Caco-2 (cell line): ENCODE results near the gene NDFIP1. TPM values are rescaled to one million over a fixed set of nuclear protein-coding genes. Genes with fewer than 3 reads are reported as not detected.
"Not testable (repeated sequence)": the region's sequence is repeated elsewhere in the genome, so short reads cannot be mapped to it uniquely, and the experiment has no call there.

Source experiments
- BruUV-seq: library from RNA; stranded (reverse); fragments of 400-500 nt; replicated peaks from 2 replicates; lab custom pipeline; 2021; lab: Mats Ljungman, UMichigan
- CTCF ChIA-PET: fragments of 300-600 bp; sonication (Branson Sonifier 250); formaldehyde crosslinking; loops from one replicate; lab custom pipeline; 2022; ENCODE audit warnings: antibody characterized with exemption; lab: Charles Lee
- POLR2A ChIA-PET: fragments of 300-600 bp; sonication (Branson Sonifier 250); formaldehyde crosslinking; loops from one replicate; lab custom pipeline; 2022; ENCODE audit warnings: antibody characterized with exemption; lab: Charles Lee
- DNase-seq, 2 experiments: peaks; one replicate each; pipeline versions ENCODE4 v3.0.0 to v3.0.0-alpha.2; 2020 to 2022
- H3K27me3 ChIP-seq: replicated peaks from 2 replicates; pipeline ENCODE4 v1.6.0; 2011; ENCODE audit warnings: low read length; ENCODE audit not compliant: control insufficient read depth, insufficient read depth
- H3K36me3 ChIP-seq: 2 replicates; pipeline ENCODE4 v1.5.1; 2011; ENCODE audit warnings: low read length; ENCODE audit not compliant: control insufficient read depth, insufficient read depth
- H3K4me1 ChIP-seq: fragments of 250-450 bp; sonication (Bioruptor Pico); 2 replicates; pipeline ENCODE4 v1.5.1; 2020; ENCODE audit warnings: mild to moderate bottlenecking
- H3K4me3 ChIP-seq: 2 replicates; pipeline ENCODE4 v1.5.1; 2011; ENCODE audit warnings: low read depth, mild to moderate bottlenecking, control low read depth, low read length
- H3K9me3 ChIP-seq: fragments of 250-450 bp; sonication (Bioruptor Pico); 2 replicates; pipeline ENCODE4 v1.5.1; 2020; ENCODE audit warnings: mild to moderate bottlenecking, moderate library complexity
- H3K27ac Mint-ChIP-seq: one replicate; pipeline ENCODE4 v1.8.0; 2022; ENCODE audit warnings: mixed read lengths; ENCODE audit not compliant: unreplicated experiment
- H3K27me3 Mint-ChIP-seq: one replicate; pipeline ENCODE4 v1.8.0; 2022; ENCODE audit warnings: mixed read lengths; ENCODE audit not compliant: insufficient read depth, unreplicated experiment
- H3K36me3 Mint-ChIP-seq: one replicate; pipeline ENCODE4 v1.8.0; 2022; ENCODE audit warnings: mild to moderate bottlenecking, mixed read lengths; ENCODE audit not compliant: insufficient read depth, unreplicated experiment
- H3K4me1 Mint-ChIP-seq: one replicate; pipeline ENCODE4 v1.8.0; 2022; ENCODE audit warnings: low read depth, mixed read lengths; ENCODE audit not compliant: unreplicated experiment
- H3K4me3 Mint-ChIP-seq: one replicate; pipeline ENCODE4 v1.8.0; 2022; ENCODE audit warnings: mild to moderate bottlenecking, moderate library complexity, mixed read lengths; ENCODE audit not compliant: unreplicated experiment
- H3K9me3 Mint-ChIP-seq: one replicate; pipeline ENCODE4 v1.8.0; 2022; ENCODE audit warnings: mixed read lengths; ENCODE audit not compliant: unreplicated experiment
- CTCF ChIP-seq, 2 experiments: fragments of 200-600 bp in 1 of 2; IDR thresholded peaks; 1 replicate in 1 of 2; 2 replicates in 1 of 2; pipeline versions ENCODE4 v1.5.1 to v1.8.0; 2011 to 2022; ENCODE audit warnings: antibody characterized with exemption in 1 of 2, control low read depth in 1 of 2, inconsistent platforms in 1 of 2, low read depth in 1 of 2, low read length in 1 of 2, mild to moderate bottlenecking in 1 of 2, moderate library complexity in 1 of 2; ENCODE audit not compliant: insufficient read depth in 1 of 2, severe bottlenecking in 1 of 2, unreplicated experiment in 1 of 2
- intact Hi-C: fragments of 100-400 bp; cut with micrococcal nuclease; formaldehyde crosslinking; loops from one replicate; pipeline ENCODE4 v1.10.0; 2022; ENCODE audit not compliant: unreplicated experiment
- total RNA-seq: library from RNA; stranded (reverse); gene quantifications from 2 replicates; pipeline ENCODE4 v1.2.3, GENCODE V29; 2022

Gene NDFIP1
- total RNA-seq, 1 experiment from 2014 or later: 51.6 TPM

GRCh38 chr5:142186857-142187594 is 78.4 kb downstream of the NDFIP1 start:
- Mint-ChIP-seq H3K4me3 (no peak overlapping the region), H3K4me1 (peaks cover 32% of the 10 kb centered on the region), H3K36me3 (no peaks in the 10 kb centered on the region), H3K27ac (peak overlapping the region; percentile 75), H3K27me3 (no peaks in the 10 kb centered on the region), H3K9me3 (no peaks in the 10 kb centered on the region)
- peak; percentile 72 to 79 for DNase-seq
- ChIA-PET CTCF (interaction anchor here (0.5 to 0.8 kb wide), 3 partner anchors 24 to 373 kb away, joined by 3 to 4 read pairs (median 3); no protein-coding TSS in a partner anchor), POLR2A (interaction anchor here (0.5 to 1.2 kb wide), 5 partner anchors 19 to 576 kb away, joined by 3 to 6 read pairs (median 5); partner anchors contain the start of gene SPRY4)
- no peaks in the 10 kb centered on the region for H3K36me3 ChIP-seq
- no peak overlapping the region for H3K4me3 ChIP-seq
- H3K4me1 ChIP-seq: peaks cover 44% of the 10 kb centered on the region
- TF ChIP-seq CTCF (IDR thresholded peaks at IDR 0.05; ENCODE audit: insufficient read depth in 1 of 2, low read depth in 1 of 2, low read length in 1 of 2, severe bottlenecking in 1 of 2, unreplicated experiment in 1 of 2): no peak
- intact Hi-C loops: loop anchor here (1.0 to 5.0 kb wide), 2 partner anchors 18 to 50 kb away; no protein-coding TSS in a partner anchor
- no TSS peak for BruUV-seq
- no peaks in the 10 kb centered on the region for H3K9me3 ChIP-seq
- no peaks in the 10 kb centered on the region for H3K27me3 ChIP-seq

GRCh38 chr5:142188691-142189090 is 80.1 kb downstream of the NDFIP1 start:
- BruUV-seq, POLR2A ChIA-PET: not testable (repeated sequence)
- CTCF ChIA-PET: interaction anchor here (0.6 kb wide), 1 partner anchor 21 kb away, joined by 3 read pairs; no protein-coding TSS in a partner anchor

DNA sequence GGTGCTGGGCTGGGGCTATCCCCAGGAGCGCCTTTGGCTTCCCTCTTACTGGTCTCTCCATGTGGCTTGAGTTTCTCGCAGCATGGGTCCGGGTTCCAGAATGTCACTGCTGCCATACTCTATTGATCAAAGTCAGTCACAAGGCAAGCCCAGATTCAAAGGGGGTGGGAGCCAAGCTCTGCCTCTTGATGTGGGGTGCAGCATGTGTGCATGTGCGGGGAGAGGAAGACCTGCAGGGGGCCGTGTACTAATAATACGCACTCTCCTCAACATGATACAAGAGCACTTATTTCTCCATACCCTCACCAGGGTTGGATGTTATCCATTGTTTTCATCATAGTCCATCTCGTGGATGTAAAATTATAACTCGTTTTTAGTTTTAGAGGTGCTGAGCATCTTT is 81.2 kb downstream of the NDFIP1 start:
- H3K4me1 ChIP-seq: peaks cover 49% of the 10 kb centered on the region
- H3K4me3 ChIP-seq: no peak overlapping the region
- ChIA-PET POLR2A (no interaction called here), CTCF (interaction anchor here (0.6 kb wide), 1 partner anchor 188 kb away, joined by 3 read pairs; no protein-coding TSS in a partner anchor)
- Mint-ChIP-seq H3K4me1 (peaks cover 30% of the 10 kb centered on the region), H3K36me3 (no peaks in the 10 kb centered on the region), H3K27me3 (no peaks in the 10 kb centered on the region), H3K27ac (no peak overlapping the region), H3K4me3 (no peak overlapping the region), H3K9me3 (no peaks in the 10 kb centered on the region)
- TF ChIP-seq CTCF (IDR thresholded peaks at IDR 0.05; ENCODE audit: insufficient read depth in 1 of 2, low read depth in 1 of 2, low read length in 1 of 2, severe bottlenecking in 1 of 2, unreplicated experiment in 1 of 2): no peak
- DNase-seq: no peak
- H3K27me3 ChIP-seq: no peaks in the 10 kb centered on the region
- H3K36me3 ChIP-seq: no peaks in the 10 kb centered on the region
- no peaks in the 10 kb centered on the region for H3K9me3 ChIP-seq
- BruUV-seq: no TSS peak
- intact Hi-C loops: loop anchor here (5.0 kb wide), 1 partner anchor 47 kb away; no protein-coding TSS in a partner anchor

More at GRCh38 chr5:142188691-142189090, 80.1 kb downstream of the NDFIP1 start:
- Mint-ChIP-seq H3K27ac (peak overlapping the region; percentile 72), H3K4me1 (peaks cover 32% of the 10 kb centered on the region)
- intact Hi-C loops: loop anchor here (5.0 kb wide), 1 partner anchor 49 kb away; no protein-coding TSS in a partner anchor
- not testable (repeated sequence) for H3K9me3 ChIP-seq, H3K4me3 Mint-ChIP-seq, H3K4me3 ChIP-seq, DNase-seq, H3K27me3 ChIP-seq, H3K27me3 Mint-ChIP-seq, H3K36me3 Mint-ChIP-seq, H3K9me3 Mint-ChIP-seq, H3K36me3 ChIP-seq
- peaks cover 50% of the 10 kb centered on the region for H3K4me1 ChIP-seq
